ENCODE results near the gene VWA8. TPM values are rescaled to one million over a fixed set of nuclear protein-coding genes. Genes with fewer than 3 reads are reported as not detected.

The VWA8 gene
- total and polyA plus RNA-seq, 2 of the 8 experiments (the other 6 are each of a cell fraction or from before 2014, with no cell fraction given) = 5.9 to 19.6 TPM

DNA sequence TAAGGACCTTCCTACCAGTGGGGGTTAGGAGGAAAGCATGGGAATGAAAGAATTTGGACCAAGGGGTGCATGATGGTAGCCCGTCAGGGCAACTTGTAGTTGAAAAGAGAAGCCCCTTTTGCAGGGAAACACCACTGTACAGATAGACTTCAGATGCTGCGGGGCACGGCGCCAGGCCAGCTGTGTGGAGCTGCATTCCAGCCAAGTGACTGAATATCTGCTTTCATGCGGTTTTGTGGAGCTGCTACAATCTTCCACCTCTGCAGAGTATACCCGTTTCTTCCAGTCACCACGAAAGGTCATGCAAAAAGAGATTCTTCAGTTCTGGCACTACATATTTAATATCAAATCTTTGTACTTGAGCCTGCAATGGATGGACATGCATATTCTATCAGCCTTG lies 398.8 kb downstream of the VWA8 start:
- ChIA-PET CTCF (ENCODE audit: partially characterized antibody) (interaction anchor here (1.0 to 2.2 kb wide), 3 partner anchors 15 to 102 kb away, joined by 4 to 9 read pairs (median 7); no protein-coding TSS in a partner anchor), POLR2A (ENCODE audit: partially characterized antibody) (no interaction called here)
- no peaks in the 10 kb centered on the region for H3K36me3 ChIP-seq (ENCODE audit: control insufficient read depth in 2 of 4, insufficient read depth in 4 of 4, low read length in 3 of 4)
- H3K4me1 ChIP-seq (replicated peaks in 1 of 4; ENCODE audit: control insufficient read depth in 3 of 4, insufficient read depth in 4 of 4, low read length in 3 of 4) = peaks cover 0 to 4% (median 2%) of the 10 kb centered on the region in 4 experiments; a peak in 3 of 7 replicates
- H3K18ac ChIP-seq (ENCODE audit: extremely low read depth, low read length) = no peak overlapping the region
- no peak overlapping the region for H3K14ac ChIP-seq (ENCODE audit: insufficient read length)
- no peak overlapping the region for H2BK12ac ChIP-seq (ENCODE audit: low read depth, low read length)
- no peaks in the 10 kb centered on the region; the same call in 1 of the 2 replicates for H3K23me2 ChIP-seq (ENCODE audit: low read depth, low read length)
- H2AFZ ChIP-seq (ENCODE audit: low read length) = no peak overlapping the region
- H2BK20ac ChIP-seq (ENCODE audit: low read length) = no peak overlapping the region
- no peak overlapping the region for H2BK120ac ChIP-seq (replicated peaks; ENCODE audit: low read depth, low read length)
- no peak overlapping the region for H3K4me2 ChIP-seq (ENCODE audit: insufficient read depth in 1 of 2, low read depth in 2 of 2, low read length in 2 of 2)
- no peaks in the 10 kb centered on the region for H3K79me2 ChIP-seq (ENCODE audit: control insufficient read depth in 1 of 2, insufficient read depth in 2 of 2, low read length in 2 of 2)
- no peak overlapping the region for H3K4ac ChIP-seq (replicated peaks; ENCODE audit: insufficient read length, low read depth, low read length)
- no peaks in the 10 kb centered on the region for H3K9me3 ChIP-seq (ENCODE audit: insufficient read depth in 2 of 2, low read depth in 1 of 2, low read length in 1 of 2)
- no peak overlapping the region for H3K56ac ChIP-seq (replicated peaks; ENCODE audit: insufficient read length, low read depth, low read length)
- no peak overlapping the region for H4K91ac ChIP-seq (replicated peaks; ENCODE audit: insufficient read length, low read length)
- FAIRE-seq = no peak
- no peaks in the 10 kb centered on the region for H3K79me1 ChIP-seq (ENCODE audit: low read depth, low read length)
- no peak overlapping the region for H2BK5ac ChIP-seq (ENCODE audit: low read depth, low read length)
- DNase-seq (ENCODE audit: low read depth in 1 of 2, low spot score in 2 of 2) = no peak
- no peak overlapping the region for H3K23ac ChIP-seq (ENCODE audit: insufficient read length)
- no peak for TF ChIP-seq KDM5A (IDR thresholded peaks at IDR 0.05; ENCODE audit: low read length)
- no peak for TF ChIP-seq KDM4A (IDR thresholded peaks at IDR 0.05; ENCODE audit: low read depth, low read length, severe bottlenecking)
- TF ChIP-seq SIRT6 (IDR thresholded peaks at IDR 0.05; ENCODE audit: low read length) = no peak
- TF ChIP-seq EGR1 (IDR thresholded peaks at IDR 0.05; ENCODE audit: borderline replicate concordance, low read depth, low read length) = no peak
- TF ChIP-seq CEBPB (IDR thresholded peaks at IDR 0.05; ENCODE audit: low read depth, low read length) = no peak
- TF ChIP-seq ASH2L (IDR thresholded peaks at IDR 0.05; ENCODE audit: low read length) = no peak
- no peak for TF ChIP-seq RFX5 (IDR thresholded peaks at IDR 0.05; ENCODE audit: borderline replicate concordance, low read depth, low read length)
- H4K8ac ChIP-seq (ENCODE audit: extremely low read depth, insufficient read depth, low read length) = no peak overlapping the region
- no peak overlapping the region for H2BK15ac ChIP-seq (ENCODE audit: low read length)
- no peak overlapping the region for H2AK5ac ChIP-seq (ENCODE audit: low read depth, low read length)
- H4K20me1 ChIP-seq (replicated peaks in 1 of 2; ENCODE audit: control insufficient read depth in 1 of 2, insufficient read depth in 2 of 2, low read length in 2 of 2) = no peaks in the 10 kb centered on the region
- 87% methylated on average over 7 of the region's 7 CpGs; no CpG with 5 or more reads in 1 of the 2 experiments for WGBS, 2 experiments (ENCODE audit: extremely low coverage in 1 of 2, insufficient coverage in 1 of 2, insufficient read length in 1 of 2, insufficient replicate concordance in 2 of 2, low coverage in 1 of 2, low lambda C conversion rate in 2 of 2, missing lambda C conversion rate in 1 of 2)
- H3K27me3 ChIP-seq (replicated peaks in 1 of 4; ENCODE audit: control insufficient read depth in 3 of 4, extremely low read depth in 1 of 4, insufficient read depth in 3 of 4, low read length in 3 of 4) = no peaks in the 10 kb centered on the region
- H3K27ac ChIP-seq (ENCODE audit: low read depth, low read length) = no peak overlapping the region
- H3K4me3 ChIP-seq (ENCODE audit: extremely low read depth in 1 of 4, insufficient read depth in 2 of 4, low read depth in 3 of 4, low read length in 4 of 4) = no peak overlapping the region
- no peak overlapping the region for H3K9ac ChIP-seq (replicated peaks in 1 of 4; ENCODE audit: extremely low read depth in 1 of 4, low read depth in 3 of 4, low read length in 3 of 4)
- no peak overlapping the region for H4K5ac ChIP-seq (ENCODE audit: insufficient read length, low read depth, low read length)
